Transverse colon (tissue), 4 donors: ENCODE measurements around the gene PRM2.

Source experiments
- CTCF ChIP-seq, 5 experiments: fragments of 200-600 bp in 3 of 5; fragments of 450-650 bp in 2 of 5; sonication (generic) in 3 of 5; IDR thresholded peaks; 1 replicate in 2 of 5; 2 replicates in 3 of 5; pipeline ENCODE4 v1.5.1; 2016 to 2017; ENCODE audit warnings: antibody characterized with exemption in 5 of 5, inconsistent platforms in 3 of 5, mild to moderate bottlenecking in 2 of 5, moderate library complexity in 1 of 5
- EP300 ChIP-seq: sonication (generic); formaldehyde crosslinking; IDR thresholded peaks from one replicate; pipeline ENCODE4 v1.6.1; 2017; ENCODE audit warnings: antibody characterized with exemption, low read depth
- POLR2A ChIP-seq: fragments of 450-650 bp; IDR thresholded peaks from one replicate; pipeline ENCODE4 v1.6.1; 2016; ENCODE audit warnings: antibody characterized with exemption, mild to moderate bottlenecking, moderate library complexity
- POLR2AphosphoS5 ChIP-seq, 3 donors: sonication (generic); formaldehyde crosslinking; IDR thresholded peaks; one replicate each; pipeline ENCODE4 v1.6.1; 2016; ENCODE audit warnings: antibody characterized with exemption in 3 of 3

- TF ChIP-seq CTCF (IDR thresholded peaks at IDR 0.05), result no peak
- TF ChIP-seq POLR2A, result no peak
- TF ChIP-seq POLR2AphosphoS5 (IDR thresholded peaks at IDR 0.05), result no peak
- TF ChIP-seq EP300, result no peak
Measured at GRCh38 chr16:11313493-11314308, 37.4 kb upstream of the PRM2 start.
